Keratinocyte (primary cell): ENCODE data around the gene SAE1. TPM values are rescaled to one million over a fixed set of nuclear protein-coding genes. Genes with fewer than 3 reads are reported as not detected.

Experiments used
- DNase-seq: peaks from one replicate; pipeline ENCODE4 v3.0.0-alpha.2; 2011; ENCODE audit warnings: low read depth, missing footprints, low spot score
- FAIRE-seq: peaks from 2 replicates; lab custom pipeline; 2011; peaks lifted over from hg19 to GRCh38; lab: Jason Lieb, UNC
- H2AFZ ChIP-seq: 2 replicates; pipeline ENCODE4 v1.6.0; 2012; ENCODE audit warnings: low read length, control low read depth, inconsistent platforms; ENCODE audit not compliant: control insufficient read depth
- H3K27ac ChIP-seq: 2 replicates; pipeline ENCODE4 v1.5.1; 2011; ENCODE audit warnings: low read length; ENCODE audit not compliant: control insufficient read depth, insufficient read depth
- H3K27me3 ChIP-seq: 3 replicates; pipeline ENCODE4 v1.6.0; 2011; ENCODE audit warnings: low read length; ENCODE audit not compliant: control insufficient read depth, insufficient read depth; ENCODE audit errors: extremely low read depth
- H3K36me3 ChIP-seq, 2 experiments: 2 replicates in 1 of 2; 3 replicates in 1 of 2; pipeline ENCODE4 v1.5.1; 2011; ENCODE audit warnings: low read length in 2 of 2, mild to moderate bottlenecking in 1 of 2; ENCODE audit not compliant: control insufficient read depth in 2 of 2, insufficient read depth in 2 of 2; ENCODE audit errors: extremely low read depth in 1 of 2
- H3K4me1 ChIP-seq: 3 replicates; pipeline ENCODE4 v1.5.1; 2011; ENCODE audit warnings: low read length; ENCODE audit not compliant: control insufficient read depth, insufficient read depth; ENCODE audit errors: extremely low read depth
- H3K4me2 ChIP-seq: 3 replicates; pipeline ENCODE4 v1.6.0; 2011; ENCODE audit warnings: low read depth, low read length; ENCODE audit not compliant: control insufficient read depth, insufficient read depth; ENCODE audit errors: extremely low read depth
- H3K4me3 ChIP-seq, 3 experiments: fragments of 200-600 bp in 1 of 3; sonication (generic) in 1 of 3; 2 replicates in 2 of 3; 3 replicates in 1 of 3; pipeline ENCODE4 v1.5.1; 2011 to 2016; ENCODE audit warnings: low read length in 3 of 3, mild to moderate bottlenecking in 3 of 3, control low read depth in 2 of 3, inconsistent platforms in 1 of 3, low read depth in 1 of 3, mixed read lengths in 1 of 3, mixed run types in 1 of 3, moderate library complexity in 1 of 3; ENCODE audit not compliant: control insufficient read depth in 2 of 3, insufficient read depth in 2 of 3; ENCODE audit errors: extremely low read depth in 1 of 3
- H3K79me2 ChIP-seq: 2 replicates; pipeline ENCODE4 v1.6.0; 2012; ENCODE audit warnings: low read length; ENCODE audit not compliant: control insufficient read depth, insufficient read depth
- H3K9ac ChIP-seq: 3 replicates; pipeline ENCODE4 v1.6.0; 2011; ENCODE audit warnings: low read length; ENCODE audit not compliant: control insufficient read depth, insufficient read depth; ENCODE audit errors: extremely low read depth
- H3K9me1 ChIP-seq: 3 replicates; pipeline ENCODE4 v1.6.0; 2011; ENCODE audit warnings: low read length; ENCODE audit not compliant: control insufficient read depth, insufficient read depth; ENCODE audit errors: extremely low read depth
- H3K9me3 ChIP-seq: 2 replicates; pipeline ENCODE4 v1.5.1; 2012; ENCODE audit warnings: low read depth, low read length; ENCODE audit not compliant: control insufficient read depth
- H4K20me1 ChIP-seq: 3 replicates; pipeline ENCODE4 v1.6.0; 2011; ENCODE audit warnings: low read length; ENCODE audit not compliant: control insufficient read depth, insufficient read depth; ENCODE audit errors: extremely low read depth
- CTCF ChIP-seq, 3 experiments: IDR thresholded peaks in 1 of 3; conservative IDR thresholded peaks in 1 of 3; optimal IDR thresholded peaks in 1 of 3; 2 replicates in 2 of 3; 3 replicates in 1 of 3; pipeline versions ENCODE3 to v1.5.1; 2011; ENCODE audit warnings: low read length in 3 of 3, mild to moderate bottlenecking in 3 of 3, moderate library complexity in 2 of 3, control low read depth in 1 of 3, inconsistent platforms in 1 of 3; ENCODE audit not compliant: insufficient read depth in 2 of 3; ENCODE audit errors: extremely low read depth in 1 of 3
- EZH2 ChIP-seq: IDR thresholded peaks from one replicate; pipeline ENCODE4 v1.6.1; 2012; ENCODE audit warnings: inconsistent platforms, mild to moderate bottlenecking, low read length, moderate library complexity
- dilution Hi-C: fragments of 300-500 bp; cut with MboI; formaldehyde crosslinking; loops from one replicate; pipeline ENCODE4 v1.7.0; 2020; ENCODE audit warnings: low sequenced_read_pairs; ENCODE audit not compliant: extremely low pct_ligation_motif_present
- polyA plus RNA-seq, 5 experiments: library from polyadenylated mRNA; depleted of rRNA in 3 of 5; stranded (reverse) in 3 of 5; stranded (forward) in 1 of 5; unstranded in 1 of 5; fragments of >200 nt; gene quantifications; 1 replicate in 1 of 5; 2 replicates in 3 of 5; 3 replicates in 1 of 5; pipeline versions ENCODE4 v1.2.1 to v1.2.3, GENCODE V29; 2011 to 2012; ENCODE audit warnings: missing spikeins in 2 of 5, low read depth in 1 of 5, low replicate concordance in 1 of 5

SAE1 gene
- polyA plus RNA-seq, 1 donor (not counting 4 experiments of a cell fraction or from before 2014, with no cell fraction given) = 102 TPM

- Histone ChIP-seq H3K27me3 (no peaks in the 10 kb centered on the region), H3K9me3 (no peaks in the 10 kb centered on the region), H3K9me1 (no peaks in the 10 kb centered on the region), H3K4me1 (no peaks in the 10 kb centered on the region), H4K20me1 (no peaks in the 10 kb centered on the region), H3K79me2 (peaks cover 66% of the 10 kb centered on the region), H2AFZ (no peak overlapping the region), H3K36me3 (peaks cover 18 to 24% of the 10 kb centered on the region in 2 experiments), H3K9ac (no peak overlapping the region), H3K27ac (no peak overlapping the region), H3K4me3 (no peak overlapping the region), H3K4me2 (no peak overlapping the region)
- TF ChIP-seq CTCF (optimal IDR thresholded peaks at IDR 0.05 in 1 of 3, IDR thresholded peaks at IDR 0.05 in 1 of 3, conservative IDR thresholded peaks at IDR 0.05 in 1 of 3; ENCODE audit: extremely low read depth in 1 of 3, insufficient read depth in 2 of 3, low read length in 3 of 3) = no peak
- no peak for TF ChIP-seq EZH2
- dilution Hi-C loops = no loop called here
- DNase-seq (no peak), FAIRE-seq (no peak)
These were observed 12.1 kb downstream of the SAE1 start for GRCh38 chr19:47142779-47143178.

GRCh38 chr19:47143322-47144073, 12.9 kb downstream of the SAE1 start:
- peaks cover 62% of the 10 kb centered on the region for H3K79me2 ChIP-seq
- H3K4me3 ChIP-seq = no peak overlapping the region
- no peak overlapping the region for H2AFZ ChIP-seq
- no peak for TF ChIP-seq EZH2
- TF ChIP-seq CTCF (optimal IDR thresholded peaks at IDR 0.05 in 1 of 3, IDR thresholded peaks at IDR 0.05 in 1 of 3, conservative IDR thresholded peaks at IDR 0.05 in 1 of 3; ENCODE audit: extremely low read depth in 1 of 3, insufficient read depth in 2 of 3, low read length in 3 of 3) = no peak
- H3K9me3 ChIP-seq = no peaks in the 10 kb centered on the region
- no peak for DNase-seq
- no peak overlapping the region for H3K9ac ChIP-seq
- no peaks in the 10 kb centered on the region for H4K20me1 ChIP-seq
- no peaks in the 10 kb centered on the region for H3K9me1 ChIP-seq
- no peaks in the 10 kb centered on the region for H3K4me1 ChIP-seq
- no peak overlapping the region for H3K27ac ChIP-seq
- dilution Hi-C loops = no loop called here
- H3K4me2 ChIP-seq = no peak overlapping the region
- H3K36me3 ChIP-seq = peaks cover 20 to 24% of the 10 kb centered on the region in 2 experiments
- H3K27me3 ChIP-seq = no peaks in the 10 kb centered on the region
- no peak for FAIRE-seq
